ENCODE results near the gene CCDC39.

DNA sequence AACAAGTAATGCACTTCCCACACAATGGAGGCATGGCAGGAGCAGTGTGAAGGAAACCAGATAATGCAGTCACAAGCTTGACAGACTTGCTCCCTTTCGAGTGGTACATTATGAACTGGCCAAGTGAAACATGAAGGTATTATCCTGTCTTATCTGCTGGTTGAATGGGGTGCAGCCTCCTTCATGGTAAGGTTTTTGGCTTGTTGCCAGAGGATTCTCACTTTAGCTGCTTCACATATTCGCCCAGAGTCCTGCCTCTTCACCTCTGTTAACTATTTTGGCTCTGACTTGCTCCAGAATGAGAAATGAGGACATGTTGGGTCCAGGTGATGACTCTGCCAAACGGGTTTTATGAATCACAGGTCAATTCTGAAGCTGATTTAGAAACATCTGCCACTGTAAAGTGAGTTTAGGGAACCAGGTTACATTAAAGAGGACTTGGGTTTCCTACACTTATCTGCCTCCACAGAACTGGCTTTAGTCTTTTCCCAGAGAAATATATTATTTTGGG is 19.5 kb upstream of the CCDC39 start:
- TF ChIP-seq, protein P1, sequence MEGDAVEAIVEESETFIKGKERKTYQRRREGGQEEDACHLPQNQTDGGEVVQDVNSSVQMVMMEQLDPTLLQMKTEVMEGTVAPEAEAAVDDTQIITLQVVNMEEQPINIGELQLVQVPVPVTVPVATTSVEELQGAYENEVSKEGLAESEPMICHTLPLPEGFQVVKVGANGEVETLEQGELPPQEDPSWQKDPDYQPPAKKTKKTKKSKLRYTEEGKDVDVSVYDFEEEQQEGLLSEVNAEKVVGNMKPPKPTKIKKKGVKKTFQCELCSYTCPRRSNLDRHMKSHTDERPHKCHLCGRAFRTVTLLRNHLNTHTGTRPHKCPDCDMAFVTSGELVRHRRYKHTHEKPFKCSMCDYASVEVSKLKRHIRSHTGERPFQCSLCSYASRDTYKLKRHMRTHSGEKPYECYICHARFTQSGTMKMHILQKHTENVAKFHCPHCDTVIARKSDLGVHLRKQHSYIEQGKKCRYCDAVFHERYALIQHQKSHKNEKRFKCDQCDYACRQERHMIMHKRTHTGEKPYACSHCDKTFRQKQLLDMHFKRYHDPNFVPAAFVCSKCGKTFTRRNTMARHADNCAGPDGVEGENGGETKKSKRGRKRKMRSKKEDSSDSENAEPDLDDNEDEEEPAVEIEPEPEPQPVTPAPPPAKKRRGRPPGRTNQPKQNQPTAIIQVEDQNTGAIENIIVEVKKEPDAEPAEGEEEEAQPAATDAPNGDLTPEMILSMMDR (IDR thresholded peaks at IDR 0.05), result no peak
- TF ChIP-seq POLR2A (IDR thresholded peaks at IDR 0.05) (no peak), EP300 (IDR thresholded peaks at IDR 0.05) (no peak)
